LNCaP clone FGC (cell line): ENCODE measurements around the gene ARSI.

Experiments
- DNase-seq: peaks from one replicate; pipeline ENCODE4 v3.0.0-alpha.2; 2011; ENCODE audit warnings: low read depth
- H3K4me3 ChIP-seq: 2 replicates; pipeline ENCODE4 v1.5.1; 2011; ENCODE audit warnings: mild to moderate bottlenecking, low read depth, low read length, control low read depth
- CTCF ChIP-seq: IDR thresholded peaks from 2 replicates; pipeline ENCODE4 v1.5.1; 2012; ENCODE audit warnings: mild to moderate bottlenecking; ENCODE audit not compliant: control insufficient read depth, insufficient read depth; ENCODE audit errors: extremely low read depth

The ARSI gene

GRCh38 chr5:150299571-150300327 lies 3.0 kb downstream of the ARSI start:
- no peak for TF ChIP-seq CTCF
- H3K4me3 ChIP-seq = no peak overlapping the region
- DNase-seq = no peak

GRCh38 chr5:150298701-150299451 lies 3.8 kb downstream of the ARSI start:
- no peak for DNase-seq
- no peak overlapping the region for H3K4me3 ChIP-seq
- no peak for TF ChIP-seq CTCF

DNA sequence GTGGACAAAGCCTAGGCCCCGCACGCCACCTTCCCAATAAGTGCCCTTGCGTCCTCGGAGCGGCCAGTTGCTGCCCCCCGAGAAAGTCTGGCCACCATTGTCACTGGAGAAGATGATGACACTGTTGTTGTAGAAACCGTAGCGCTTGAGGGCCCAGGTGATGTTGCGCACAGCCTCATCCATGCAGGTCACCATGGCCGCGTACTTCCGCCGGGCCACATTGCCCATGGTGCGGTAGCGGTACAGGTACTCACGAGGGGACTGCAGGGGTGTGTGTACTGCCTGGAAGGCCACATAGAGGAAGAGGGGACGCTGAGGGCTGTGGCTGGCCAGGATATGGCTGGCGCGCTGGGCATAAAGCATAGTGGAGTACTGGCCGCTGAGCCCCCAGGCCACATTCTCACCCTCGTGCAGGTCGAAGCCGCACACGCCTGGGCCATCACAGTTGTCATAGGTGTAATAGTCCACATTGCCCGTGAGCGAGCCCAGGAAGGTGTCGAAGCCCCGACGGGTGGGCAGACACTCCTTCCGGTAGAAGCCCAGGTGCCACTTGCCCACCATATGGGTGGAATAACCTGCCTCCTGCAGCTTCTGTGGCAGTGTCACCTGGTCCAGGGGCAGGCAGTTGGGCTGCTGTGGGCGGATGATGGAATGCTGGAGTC lies 4.6 kb downstream of the ARSI start:
- no peak for DNase-seq
- no peak overlapping the region for H3K4me3 ChIP-seq
- no peak for TF ChIP-seq CTCF

- H3K4me3 ChIP-seq = no peak overlapping the region
- TF ChIP-seq CTCF = no peak
- no peak for DNase-seq
Measured at GRCh38 chr5:150297236-150297890, 5.3 kb downstream of the ARSI start.

DNA sequence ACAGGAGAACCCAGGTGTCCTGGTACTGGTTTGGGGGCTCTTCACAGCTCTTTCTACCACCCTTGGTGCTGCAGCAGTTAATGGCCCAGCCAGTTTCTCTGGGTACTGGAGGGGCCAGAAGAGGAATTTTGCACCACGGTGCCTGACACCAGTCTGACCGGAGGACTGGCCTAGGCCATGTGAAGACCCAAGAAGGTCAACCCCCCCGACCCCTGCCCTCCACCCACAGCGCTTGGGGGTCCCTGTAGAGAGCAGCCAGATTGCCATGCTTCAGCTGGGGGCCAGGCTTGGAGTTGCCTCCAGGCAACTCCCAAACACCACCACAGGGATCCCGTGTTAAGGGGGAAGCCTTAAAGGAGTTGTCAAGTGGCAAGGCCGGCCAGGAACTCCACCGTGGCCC lies 6.2 kb downstream of the ARSI start:
- no peak overlapping the region for H3K4me3 ChIP-seq
- DNase-seq = no peak
- TF ChIP-seq CTCF = no peak

- no peak overlapping the region for H3K4me3 ChIP-seq
- no peak for TF ChIP-seq CTCF
- DNase-seq = no peak
Measured at GRCh38 chr5:150295741-150296486, 6.8 kb downstream of the ARSI start.
